ENCODE data around the gene SCAPER. TPM values are rescaled to one million over a fixed set of nuclear protein-coding genes. Genes with fewer than 3 reads are reported as not detected.

The SCAPER gene
- total RNA-seq, 6 donors from 2014 or later = 14.4 to 67.1 (median 27.6) TPM

DNA sequence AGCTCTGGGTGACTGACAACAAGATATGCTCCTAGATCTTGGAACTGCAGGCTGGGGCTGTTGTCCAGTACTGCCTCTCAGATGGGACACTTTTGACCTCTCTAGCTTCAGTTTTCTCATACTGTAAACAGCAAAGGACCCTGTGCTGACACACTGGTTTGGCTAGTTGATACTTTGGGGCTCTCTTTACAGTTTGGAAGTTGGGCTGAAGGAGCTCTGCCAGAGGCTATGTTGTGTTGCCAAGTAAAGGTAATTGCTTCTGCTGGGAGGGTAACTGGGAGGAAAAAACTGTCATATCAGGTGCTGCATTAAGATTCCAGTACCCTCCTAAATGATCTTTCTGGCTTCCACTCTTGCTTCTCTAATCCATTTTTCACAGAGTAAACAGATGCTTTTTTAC is 514.6 kb downstream of the SCAPER start:
- H3K4me1 ChIP-seq = no peaks in the 10 kb centered on the region
- TF ChIP-seq POLR2A (IDR thresholded peaks at IDR 0.05) (no peak), EP300 (IDR thresholded peaks at IDR 0.05) (no peak), POLR2AphosphoS5 (IDR thresholded peaks at IDR 0.05) (no peak)
- TF ChIP-seq, protein P1, sequence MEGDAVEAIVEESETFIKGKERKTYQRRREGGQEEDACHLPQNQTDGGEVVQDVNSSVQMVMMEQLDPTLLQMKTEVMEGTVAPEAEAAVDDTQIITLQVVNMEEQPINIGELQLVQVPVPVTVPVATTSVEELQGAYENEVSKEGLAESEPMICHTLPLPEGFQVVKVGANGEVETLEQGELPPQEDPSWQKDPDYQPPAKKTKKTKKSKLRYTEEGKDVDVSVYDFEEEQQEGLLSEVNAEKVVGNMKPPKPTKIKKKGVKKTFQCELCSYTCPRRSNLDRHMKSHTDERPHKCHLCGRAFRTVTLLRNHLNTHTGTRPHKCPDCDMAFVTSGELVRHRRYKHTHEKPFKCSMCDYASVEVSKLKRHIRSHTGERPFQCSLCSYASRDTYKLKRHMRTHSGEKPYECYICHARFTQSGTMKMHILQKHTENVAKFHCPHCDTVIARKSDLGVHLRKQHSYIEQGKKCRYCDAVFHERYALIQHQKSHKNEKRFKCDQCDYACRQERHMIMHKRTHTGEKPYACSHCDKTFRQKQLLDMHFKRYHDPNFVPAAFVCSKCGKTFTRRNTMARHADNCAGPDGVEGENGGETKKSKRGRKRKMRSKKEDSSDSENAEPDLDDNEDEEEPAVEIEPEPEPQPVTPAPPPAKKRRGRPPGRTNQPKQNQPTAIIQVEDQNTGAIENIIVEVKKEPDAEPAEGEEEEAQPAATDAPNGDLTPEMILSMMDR (IDR thresholded peaks at IDR 0.05) = no peak
- no peak for DNase-seq
- no peaks in the 10 kb centered on the region for H3K36me3 ChIP-seq
- no peak overlapping the region for H3K4me3 ChIP-seq
- H3K27ac ChIP-seq = no peak overlapping the region
- ATAC-seq (ENCODE audit: low FRiP score in 2 of 2) = no peak
- H3K9me3 ChIP-seq = no peaks in the 10 kb centered on the region
- no peaks in the 10 kb centered on the region for H3K27me3 ChIP-seq

DNA sequence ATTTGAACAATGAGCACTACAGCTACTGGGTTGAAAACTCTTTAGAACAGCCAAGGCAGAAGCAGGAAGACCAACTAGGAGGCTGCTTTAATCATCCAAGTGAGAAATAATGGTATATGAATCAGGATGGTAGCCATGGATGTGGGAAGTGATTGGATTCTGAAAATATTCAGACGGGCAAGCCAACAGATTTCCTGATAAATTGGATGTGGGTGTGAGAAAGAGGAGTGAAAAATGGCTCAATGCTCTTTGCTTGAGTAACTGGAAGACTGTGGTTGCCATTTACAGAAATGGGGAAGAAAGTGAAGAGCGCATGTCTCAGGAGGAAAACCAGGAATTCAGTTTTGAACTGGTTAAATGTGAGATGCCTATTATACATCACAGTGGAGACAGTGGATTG is 518.2 kb downstream of the SCAPER start:
- WGBS, 2 donors = 83 to 88% methylated on average over 2 of the region's 2 CpGs
- no peak overlapping the region for H3K27ac ChIP-seq
- H3K27me3 ChIP-seq = no peaks in the 10 kb centered on the region
- H3K36me3 ChIP-seq = no peaks in the 10 kb centered on the region
- H3K4me1 ChIP-seq = no peaks in the 10 kb centered on the region
- no peak overlapping the region for H3K4me3 ChIP-seq
- ATAC-seq (ENCODE audit: low FRiP score in 2 of 2) = no peak
- H3K9me3 ChIP-seq = no peaks in the 10 kb centered on the region
- DNase-seq = no peak
- TF ChIP-seq EP300 (IDR thresholded peaks at IDR 0.05) (no peak), POLR2AphosphoS5 (IDR thresholded peaks at IDR 0.05) (no peak), POLR2A (IDR thresholded peaks at IDR 0.05) (no peak)
- TF ChIP-seq, protein P1 (IDR thresholded peaks at IDR 0.05) = no peak

- ATAC-seq (ENCODE audit: low FRiP score in 2 of 2) (no peak), DNase-seq (no peak)
- H3K9me3 ChIP-seq = no peaks in the 10 kb centered on the region
- peaks cover 0 to 2% (median 0%) of the 10 kb centered on the region in 4 donors for H3K36me3 ChIP-seq
- H3K27ac ChIP-seq = no peak overlapping the region
- H3K27me3 ChIP-seq = no peaks in the 10 kb centered on the region
- H3K4me3 ChIP-seq = no peak overlapping the region
- H3K4me1 ChIP-seq = no peaks in the 10 kb centered on the region
- no peak for TF ChIP-seq POLR2AphosphoS5 (IDR thresholded peaks at IDR 0.05)
- TF ChIP-seq, protein P1 (IDR thresholded peaks at IDR 0.05) = no peak
- no peak for TF ChIP-seq POLR2A (IDR thresholded peaks at IDR 0.05)
- WGBS, 2 donors = 96 to 98% methylated on average over 2 of the region's 2 CpGs
Observed at GRCh38 chr15:76386178-76386577, 519.0 kb downstream of the SCAPER start.

DNA sequence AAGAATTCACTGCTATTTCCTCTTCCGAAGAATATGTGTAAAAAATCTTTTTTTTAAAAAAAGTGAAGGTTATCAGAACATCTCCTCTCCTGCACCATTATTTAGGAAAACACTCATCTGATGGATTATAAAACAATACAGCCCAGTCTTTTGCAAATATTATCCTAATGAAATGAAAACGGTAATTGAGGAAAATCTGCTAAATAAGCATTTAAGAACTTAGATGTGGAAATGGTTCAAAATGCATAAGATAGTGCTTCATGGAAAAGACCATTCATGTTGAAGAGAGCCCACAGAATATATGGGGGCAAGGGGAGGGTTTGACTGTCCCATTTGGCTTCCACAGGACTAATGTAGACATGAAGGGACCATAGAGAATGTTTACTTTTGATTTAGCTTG is 520.7 kb downstream of the SCAPER start:
- ATAC-seq (ENCODE audit: low FRiP score in 2 of 2) = no peak
- H3K4me3 ChIP-seq = no peak overlapping the region
- no peak for DNase-seq
- WGBS, 2 donors = 91 to 95% methylated on average over 2 of the region's 2 CpGs
- H3K27ac ChIP-seq = no peak overlapping the region
- no peaks in the 10 kb centered on the region for H3K27me3 ChIP-seq
- H3K4me1 ChIP-seq = no peaks in the 10 kb centered on the region
- peaks cover 0 to 6% (median 0%) of the 10 kb centered on the region in 4 donors for H3K36me3 ChIP-seq
- TF ChIP-seq POLR2AphosphoS5 (IDR thresholded peaks at IDR 0.05) (no peak), POLR2A (IDR thresholded peaks at IDR 0.05) (no peak), EP300 (IDR thresholded peaks at IDR 0.05) (no peak)
- H3K9me3 ChIP-seq = no peaks in the 10 kb centered on the region

GRCh38 chr15:76382987-76383728 is 522.0 kb downstream of the SCAPER start:
- 91% methylated on average over 2 of the region's 2 CpGs for WGBS, 2 donors
- ATAC-seq (ENCODE audit: low FRiP score in 2 of 2) = no peak
- H3K4me1 ChIP-seq = no peaks in the 10 kb centered on the region
- no peak overlapping the region for H3K4me3 ChIP-seq
- no peak for DNase-seq
- no peaks in the 10 kb centered on the region for H3K9me3 ChIP-seq
- H3K27me3 ChIP-seq = no peaks in the 10 kb centered on the region
- no peak overlapping the region for H3K27ac ChIP-seq
- H3K36me3 ChIP-seq = peaks cover 0 to 6% (median 0%) of the 10 kb centered on the region in 4 donors
- TF ChIP-seq POLR2A (IDR thresholded peaks at IDR 0.05) (no peak), POLR2AphosphoS5 (IDR thresholded peaks at IDR 0.05) (no peak), EP300 (IDR thresholded peaks at IDR 0.05) (no peak)
- TF ChIP-seq, protein P1 (IDR thresholded peaks at IDR 0.05) = no peak

Data from upper lobe of left lung (tissue), 6 donors.